Tibial nerve (tissue), 4 donors: ENCODE data around the gene DCAF4. TPM values are rescaled to one million over a fixed set of nuclear protein-coding genes. Genes with fewer than 3 reads are reported as not detected.

Experiments
- DNase-seq, 2 donors: peaks; one replicate each; pipeline ENCODE4 v3.0.0-alpha.2; 2019; ENCODE audit warnings: low spot score in 2 of 2
- H3K27ac ChIP-seq, 4 donors: fragments of 200-600 bp; sonication (generic) in 3 of 4; one replicate each; pipeline ENCODE4 v1.5.1; 2017 to 2019; ENCODE audit warnings: mild to moderate bottlenecking in 1 of 4
- H3K27me3 ChIP-seq, 2 donors: fragments of 200-600 bp; sonication (generic) in 1 of 2; one replicate each; pipeline versions ENCODE4 v1.5.1 to v1.6.0; 2017 to 2019
- H3K36me3 ChIP-seq, 3 donors: fragments of 200-600 bp; sonication (generic); one replicate each; pipeline ENCODE4 v1.5.1; 2018 to 2019
- H3K4me1 ChIP-seq, 4 donors: fragments of 200-600 bp; sonication (generic) in 3 of 4; one replicate each; pipeline ENCODE4 v1.5.1; 2017 to 2019
- H3K4me3 ChIP-seq, 4 donors: fragments of 200-600 bp; sonication (generic) in 3 of 4; one replicate each; pipeline ENCODE4 v1.5.1; 2017 to 2019; ENCODE audit warnings: mild to moderate bottlenecking in 1 of 4, moderate library complexity in 1 of 4
- H3K9me3 ChIP-seq, 4 donors: fragments of 200-600 bp; sonication (generic) in 3 of 4; one replicate each; pipeline ENCODE4 v1.5.1; 2017 to 2019
- EP300 ChIP-seq, 2 donors: sonication (generic); formaldehyde crosslinking; IDR thresholded peaks; one replicate each; pipeline ENCODE4 v1.6.1; 2017; ENCODE audit warnings: antibody characterized with exemption in 2 of 2, mild to moderate bottlenecking in 1 of 2
- POLR2A ChIP-seq, 2 donors: fragments of 450-650 bp; IDR thresholded peaks; one replicate each; pipeline ENCODE4 v1.6.1; 2017; ENCODE audit warnings: antibody characterized with exemption in 2 of 2, mild to moderate bottlenecking in 2 of 2, moderate library complexity in 2 of 2
- WGBS, 2 donors: methylation state at CpG; one replicate each; pipeline ENCODE4 v1.1.5; 2018; 5-methylcytosine and 5-hydroxymethylcytosine counted together
- total RNA-seq, 4 donors: library from RNA; depleted of rRNA; stranded (reverse); fragments of >200 nt; gene quantifications; one replicate each; pipeline ENCODE4 v1.1.0, GENCODE V29; 2016
- TF ChIP-seq, protein P1 (sequence below), 5 experiments: fragments of 200-600 bp in 3 of 5; fragments of 450-650 bp in 2 of 5; sonication (generic) in 3 of 5; IDR thresholded peaks; one replicate each; pipeline ENCODE4 v1.5.1; 2016 to 2019; ENCODE audit warnings: antibody characterized with exemption in 5 of 5, mild to moderate bottlenecking in 3 of 5, moderate library complexity in 2 of 5

DCAF4 gene
- total RNA-seq, 4 donors from 2014 or later, result 6.6 to 84.1 (median 20.2) TPM

DNA sequence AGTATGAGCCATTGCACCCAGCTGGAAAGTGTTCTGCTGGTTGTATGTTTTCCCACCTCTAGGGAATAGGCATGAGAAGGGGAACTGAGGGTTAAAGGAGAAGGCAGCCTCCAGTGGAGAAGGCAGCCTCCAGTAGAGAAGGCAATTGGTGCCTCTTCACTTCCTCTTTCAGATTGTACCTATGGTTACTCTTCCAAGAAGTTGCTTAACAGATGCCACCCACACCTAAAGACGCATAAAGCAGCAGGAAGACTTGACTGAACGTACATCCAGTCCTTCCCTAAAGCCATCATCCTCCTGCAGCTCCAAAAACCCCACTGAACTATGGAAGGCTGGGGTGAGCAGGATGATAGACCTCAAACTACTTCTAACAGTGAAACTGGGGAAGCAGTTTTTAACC is 45.4 kb upstream of the DCAF4 start:
- Histone ChIP-seq H3K9me3 (no peaks in the 10 kb centered on the region), H3K36me3 (no peaks in the 10 kb centered on the region), H3K4me1 (no peaks in the 10 kb centered on the region), H3K4me3 (no peak overlapping the region), H3K27ac (no peak overlapping the region), H3K27me3 (no peaks in the 10 kb centered on the region)
- TF ChIP-seq, protein P1, sequence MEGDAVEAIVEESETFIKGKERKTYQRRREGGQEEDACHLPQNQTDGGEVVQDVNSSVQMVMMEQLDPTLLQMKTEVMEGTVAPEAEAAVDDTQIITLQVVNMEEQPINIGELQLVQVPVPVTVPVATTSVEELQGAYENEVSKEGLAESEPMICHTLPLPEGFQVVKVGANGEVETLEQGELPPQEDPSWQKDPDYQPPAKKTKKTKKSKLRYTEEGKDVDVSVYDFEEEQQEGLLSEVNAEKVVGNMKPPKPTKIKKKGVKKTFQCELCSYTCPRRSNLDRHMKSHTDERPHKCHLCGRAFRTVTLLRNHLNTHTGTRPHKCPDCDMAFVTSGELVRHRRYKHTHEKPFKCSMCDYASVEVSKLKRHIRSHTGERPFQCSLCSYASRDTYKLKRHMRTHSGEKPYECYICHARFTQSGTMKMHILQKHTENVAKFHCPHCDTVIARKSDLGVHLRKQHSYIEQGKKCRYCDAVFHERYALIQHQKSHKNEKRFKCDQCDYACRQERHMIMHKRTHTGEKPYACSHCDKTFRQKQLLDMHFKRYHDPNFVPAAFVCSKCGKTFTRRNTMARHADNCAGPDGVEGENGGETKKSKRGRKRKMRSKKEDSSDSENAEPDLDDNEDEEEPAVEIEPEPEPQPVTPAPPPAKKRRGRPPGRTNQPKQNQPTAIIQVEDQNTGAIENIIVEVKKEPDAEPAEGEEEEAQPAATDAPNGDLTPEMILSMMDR (IDR thresholded peaks at IDR 0.05), result no peak
- TF ChIP-seq POLR2A (IDR thresholded peaks at IDR 0.05), result no peak
- TF ChIP-seq EP300 (IDR thresholded peaks at IDR 0.05), result no peak
- no peak for DNase-seq
- WGBS, 2 donors, result 77 to 95% methylated on average over 2 of the region's 2 CpGs

- DNase-seq, result no peak
- Histone ChIP-seq H3K36me3 (no peaks in the 10 kb centered on the region), H3K9me3 (no peaks in the 10 kb centered on the region), H3K27ac (no peak overlapping the region), H3K27me3 (no peaks in the 10 kb centered on the region), H3K4me1 (no peaks in the 10 kb centered on the region), H3K4me3 (no peak overlapping the region)
- 59 to 68% methylated on average over 2 of the region's 2 CpGs for WGBS, 2 donors
- TF ChIP-seq, protein P1 (IDR thresholded peaks at IDR 0.05), result no peak
- TF ChIP-seq POLR2A (IDR thresholded peaks at IDR 0.05) (no peak), EP300 (IDR thresholded peaks at IDR 0.05) (no peak)
Measured at GRCh38 chr14:72881543-72881942, 44.7 kb upstream of the DCAF4 start.

DNA sequence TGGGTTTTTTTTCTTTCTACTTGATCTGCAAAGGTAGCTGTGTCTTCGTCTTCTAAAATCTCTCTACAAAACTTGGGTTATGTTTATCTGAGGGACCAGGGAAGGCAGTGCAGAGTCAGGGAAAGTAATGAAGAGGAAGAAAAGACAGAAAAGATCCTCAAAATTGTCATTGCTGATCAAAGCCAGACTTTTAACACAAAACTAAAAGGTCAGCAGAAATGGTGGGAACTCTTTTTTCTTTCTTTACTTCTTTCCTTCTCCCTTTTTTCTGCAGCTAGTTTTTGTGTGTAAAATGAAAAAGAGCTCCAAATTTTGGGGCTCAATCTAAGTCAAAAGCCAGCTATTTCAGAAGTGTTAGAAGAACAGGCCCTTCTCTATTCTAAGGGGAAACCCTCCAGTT is 44.2 kb upstream of the DCAF4 start:
- no peaks in the 10 kb centered on the region for H3K36me3 ChIP-seq
- H3K9me3 ChIP-seq, result no peaks in the 10 kb centered on the region
- no peak overlapping the region for H3K4me3 ChIP-seq
- TF ChIP-seq EP300 (IDR thresholded peaks at IDR 0.05) (no peak), POLR2A (IDR thresholded peaks at IDR 0.05) (no peak)
- TF ChIP-seq, protein P1 (IDR thresholded peaks at IDR 0.05), result no peak
- WGBS, 2 donors, result 93 to 98% methylated on average over 1 of the region's 1 CpG
- no peak overlapping the region for H3K27ac ChIP-seq
- no peak for DNase-seq
- no peaks in the 10 kb centered on the region for H3K27me3 ChIP-seq
- H3K4me1 ChIP-seq, result no peaks in the 10 kb centered on the region

DNA sequence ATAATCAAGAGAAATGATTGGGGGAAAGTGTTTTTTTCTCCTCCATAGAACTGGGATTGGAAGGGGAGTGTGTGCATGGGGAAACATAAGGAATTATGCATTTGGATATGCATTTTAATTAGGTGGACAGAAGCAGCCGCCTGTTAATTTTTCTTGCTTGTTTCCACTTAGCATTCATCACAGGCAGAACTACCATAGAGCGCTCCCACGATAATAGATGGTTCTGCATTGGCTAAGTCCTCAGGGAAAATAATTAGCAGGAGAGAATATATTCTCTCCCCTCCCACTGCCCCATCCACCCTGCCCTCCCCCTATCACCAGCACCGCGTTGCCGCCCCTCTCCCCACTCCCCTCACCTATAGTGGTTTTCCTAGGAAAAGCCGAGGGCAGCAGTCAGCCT is 43.8 kb upstream of the DCAF4 start:
- H3K4me1 ChIP-seq, result no peaks in the 10 kb centered on the region
- no peak for DNase-seq
- no peaks in the 10 kb centered on the region for H3K36me3 ChIP-seq
- no peaks in the 10 kb centered on the region for H3K27me3 ChIP-seq
- TF ChIP-seq, protein P1 (IDR thresholded peaks at IDR 0.05), result no peak
- TF ChIP-seq EP300 (IDR thresholded peaks at IDR 0.05), result no peak
- no peak for TF ChIP-seq POLR2A (IDR thresholded peaks at IDR 0.05)
- 70 to 80% methylated on average over 7 of the region's 7 CpGs for WGBS, 2 donors
- no peak overlapping the region for H3K4me3 ChIP-seq
- H3K27ac ChIP-seq, result no peak overlapping the region
- H3K9me3 ChIP-seq, result no peaks in the 10 kb centered on the region

DNA sequence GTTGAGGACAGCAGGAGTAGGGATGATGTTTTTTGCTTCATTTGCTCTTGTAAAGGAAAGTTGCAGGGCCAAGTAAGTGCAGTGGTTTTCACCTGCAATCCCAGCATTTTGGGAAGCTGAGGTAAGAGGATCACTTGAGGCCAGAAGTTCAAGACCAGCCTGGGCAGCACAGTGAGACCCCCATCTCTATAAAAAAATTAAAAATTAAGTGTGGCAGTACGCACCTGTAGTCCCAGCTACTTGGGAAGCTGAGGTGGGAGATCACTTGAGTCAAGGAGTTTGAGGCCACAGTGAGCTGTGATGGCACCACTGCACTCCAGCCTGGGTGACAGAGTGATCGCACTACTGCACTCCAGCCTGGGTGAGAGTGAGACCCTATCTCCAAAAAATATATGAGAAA is 43.2 kb upstream of the DCAF4 start:
- H3K27me3 ChIP-seq, result no peaks in the 10 kb centered on the region
- H3K9me3 ChIP-seq, result no peaks in the 10 kb centered on the region
- TF ChIP-seq POLR2A (IDR thresholded peaks at IDR 0.05), result no peak
- TF ChIP-seq, protein P1 (IDR thresholded peaks at IDR 0.05), result no peak
- TF ChIP-seq EP300 (IDR thresholded peaks at IDR 0.05), result no peak
- H3K4me3 ChIP-seq, result no peak overlapping the region
- 94 to 97% methylated on average over 2 of the region's 2 CpGs for WGBS, 2 donors
- H3K36me3 ChIP-seq, result no peaks in the 10 kb centered on the region
- DNase-seq, result no peak
- H3K4me1 ChIP-seq, result no peaks in the 10 kb centered on the region
- H3K27ac ChIP-seq, result no peak overlapping the region
